ENCODE data around the gene TRAF3.
A peak's percentile ranks its signal among the peaks of the same experiment; 100 is the strongest.

Gene TRAF3

DNA sequence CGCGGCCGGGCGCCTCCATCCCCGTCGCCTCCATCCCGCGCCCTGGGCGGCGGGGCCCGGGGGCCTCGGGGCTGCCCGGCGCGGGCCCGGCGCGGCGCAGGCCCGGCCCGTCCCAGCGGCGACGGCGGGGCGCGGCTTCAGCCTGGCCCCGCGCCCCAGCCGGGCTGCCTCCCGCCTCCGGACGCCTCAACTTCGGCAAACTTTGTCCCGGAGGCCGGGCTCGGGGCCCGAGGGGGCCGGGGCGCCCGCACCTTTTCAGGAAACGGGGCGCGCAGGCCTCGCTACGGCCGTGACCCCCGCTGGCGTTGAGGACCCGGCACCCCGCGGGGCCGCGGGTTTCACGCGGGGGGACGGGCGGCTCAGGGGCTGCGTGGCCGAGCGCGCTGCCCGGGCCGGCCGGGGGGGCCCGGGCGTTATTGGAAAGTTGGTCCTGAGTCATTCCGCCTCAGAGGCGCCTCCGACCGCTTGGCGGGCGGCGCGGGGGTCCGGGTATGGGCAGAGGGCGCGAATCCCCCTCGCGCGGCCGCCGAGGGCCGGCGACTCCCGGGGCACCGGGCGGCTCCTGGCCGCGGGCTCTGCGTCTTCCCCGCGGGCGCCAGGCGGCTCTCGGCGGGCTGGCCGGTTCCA, 575 bp downstream of the TRAF3 start:
- DNase-seq (ENCODE audit: low read depth) = no peak

DNA sequence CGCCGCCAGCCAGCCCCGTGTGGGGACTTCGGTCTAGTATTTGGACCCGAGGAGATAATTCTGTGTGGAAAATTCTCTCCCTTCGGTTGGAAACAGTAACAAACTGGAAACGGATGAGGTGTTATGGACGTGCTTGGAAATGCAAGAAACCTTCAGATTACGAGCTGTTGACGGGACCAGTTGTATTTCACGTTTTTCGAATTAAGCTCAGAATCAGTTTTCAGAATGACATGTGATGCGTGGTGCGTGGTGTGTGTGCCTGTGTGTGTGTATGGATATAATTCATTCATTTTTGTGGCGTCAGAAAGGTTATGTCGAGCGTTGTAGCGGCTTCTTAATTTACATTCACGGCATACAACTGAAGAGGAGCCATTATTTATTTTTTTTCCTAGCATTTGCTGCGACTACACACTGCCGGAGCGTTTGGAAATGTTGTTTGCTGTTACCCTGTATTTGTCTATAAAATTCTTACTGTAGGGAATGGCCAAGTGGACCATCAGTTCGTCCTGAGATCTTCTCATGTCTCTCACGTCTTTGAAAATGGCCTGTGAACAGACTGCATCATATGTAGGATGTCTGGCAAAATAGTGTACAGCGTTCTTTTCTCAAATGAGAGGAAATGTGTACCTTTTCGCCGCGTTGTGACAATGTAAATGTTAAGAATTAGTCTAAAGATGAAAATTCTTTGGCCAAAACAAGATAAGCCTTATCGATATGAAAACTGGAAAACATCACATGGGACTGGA, 1.3 kb downstream of the TRAF3 start:
- peak; percentile 43 for DNase-seq (ENCODE audit: low read depth)

DNA sequence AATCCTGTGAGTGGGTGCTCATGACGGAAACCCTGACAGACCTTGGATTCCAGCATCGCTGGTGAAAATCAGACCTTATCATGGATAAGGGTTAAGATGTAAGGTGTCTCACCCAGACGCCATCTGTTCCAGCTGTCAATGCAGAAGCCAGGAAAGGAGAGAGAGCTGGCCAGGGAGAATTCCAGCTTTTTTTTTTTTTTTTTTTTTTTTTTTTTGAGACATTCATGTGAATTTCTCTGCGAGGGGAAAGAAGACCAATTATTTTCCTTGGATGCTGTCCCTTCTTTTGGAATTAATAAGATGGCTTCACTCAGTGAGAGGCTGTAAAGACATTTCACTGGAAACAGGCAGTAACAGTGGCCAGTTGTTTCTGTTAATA, 1.8 kb downstream of the TRAF3 start:
- DNase-seq (ENCODE audit: low read depth) = no peak

DNA sequence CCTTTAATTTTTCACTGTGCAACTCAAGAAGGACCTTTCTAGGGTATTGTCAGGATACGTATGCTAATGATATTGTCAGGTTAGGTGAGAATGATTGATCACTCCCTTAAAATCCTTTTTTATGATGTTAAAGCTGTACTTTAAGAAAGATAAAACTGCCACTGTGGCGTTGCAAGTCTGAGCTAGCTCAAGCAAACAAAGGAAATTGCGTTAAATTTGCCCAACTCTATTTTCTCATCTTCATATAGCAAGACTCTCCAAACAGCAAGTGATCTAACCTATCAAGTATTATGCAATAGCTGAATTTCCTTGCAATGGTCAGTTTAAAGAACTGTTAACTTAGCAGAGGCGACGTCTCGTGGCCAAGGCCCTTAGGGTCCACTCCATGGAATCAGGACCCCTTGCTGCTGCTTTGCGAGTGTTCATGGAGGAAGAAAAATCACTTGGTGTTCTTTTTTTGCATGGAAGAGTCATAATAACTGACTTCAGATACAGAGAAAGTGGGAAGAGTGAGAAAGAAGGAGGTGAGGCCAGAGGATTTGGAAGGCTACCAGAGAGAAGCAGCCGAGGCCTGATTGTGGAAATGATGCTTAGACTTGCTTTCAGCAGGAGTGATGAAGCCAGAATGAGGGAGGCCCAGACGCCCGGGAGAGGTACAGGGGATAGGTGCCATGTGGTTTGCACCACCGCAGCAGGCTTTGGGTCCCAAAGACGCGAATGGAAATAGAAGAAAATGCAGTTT, 2.5 kb downstream of the TRAF3 start:
- DNase-seq (ENCODE audit: low read depth) = no peak

DNA sequence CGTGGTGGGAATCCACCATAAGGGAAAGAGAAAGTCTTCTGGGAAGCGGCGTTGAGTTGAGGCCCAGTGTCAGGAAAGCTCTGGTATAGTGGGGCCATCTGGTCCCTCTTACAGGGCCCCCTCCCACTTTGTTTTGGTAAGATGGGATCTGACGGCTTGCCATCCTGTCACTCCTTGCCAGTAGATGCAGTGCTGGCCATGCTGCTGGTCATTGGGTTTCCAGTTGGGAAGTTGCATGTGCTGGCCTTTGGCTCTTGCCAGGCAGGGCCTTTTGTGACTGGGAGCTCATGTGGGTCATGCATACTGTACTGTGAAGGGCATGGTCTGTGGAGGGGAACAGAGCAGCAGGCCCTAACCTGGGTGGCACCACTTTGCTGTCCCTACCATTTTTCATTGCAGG, 3.8 kb downstream of the TRAF3 start:
- DNase-seq (ENCODE audit: low read depth) = no peak

DNA sequence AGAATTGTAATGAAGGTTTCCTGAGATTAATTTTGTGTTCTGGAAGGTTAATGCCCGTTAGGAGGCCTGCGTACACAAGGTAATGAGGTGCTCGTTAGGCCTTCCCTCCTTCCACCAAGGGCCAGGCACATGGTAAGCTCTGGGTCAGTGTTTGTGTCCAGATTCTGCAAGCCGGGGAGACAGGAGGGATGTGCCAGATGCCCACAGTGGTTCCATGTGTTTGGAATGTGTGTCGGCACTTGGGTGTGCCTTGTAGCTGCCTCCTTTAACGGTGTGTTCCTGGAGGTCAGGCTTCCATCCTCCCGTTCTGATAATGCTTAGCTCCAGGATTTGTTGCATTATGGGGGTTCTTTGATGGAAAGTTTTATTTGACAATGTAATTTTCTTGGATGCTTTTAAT, 5.7 kb downstream of the TRAF3 start:
- DNase-seq (ENCODE audit: low read depth) = no peak

DNA sequence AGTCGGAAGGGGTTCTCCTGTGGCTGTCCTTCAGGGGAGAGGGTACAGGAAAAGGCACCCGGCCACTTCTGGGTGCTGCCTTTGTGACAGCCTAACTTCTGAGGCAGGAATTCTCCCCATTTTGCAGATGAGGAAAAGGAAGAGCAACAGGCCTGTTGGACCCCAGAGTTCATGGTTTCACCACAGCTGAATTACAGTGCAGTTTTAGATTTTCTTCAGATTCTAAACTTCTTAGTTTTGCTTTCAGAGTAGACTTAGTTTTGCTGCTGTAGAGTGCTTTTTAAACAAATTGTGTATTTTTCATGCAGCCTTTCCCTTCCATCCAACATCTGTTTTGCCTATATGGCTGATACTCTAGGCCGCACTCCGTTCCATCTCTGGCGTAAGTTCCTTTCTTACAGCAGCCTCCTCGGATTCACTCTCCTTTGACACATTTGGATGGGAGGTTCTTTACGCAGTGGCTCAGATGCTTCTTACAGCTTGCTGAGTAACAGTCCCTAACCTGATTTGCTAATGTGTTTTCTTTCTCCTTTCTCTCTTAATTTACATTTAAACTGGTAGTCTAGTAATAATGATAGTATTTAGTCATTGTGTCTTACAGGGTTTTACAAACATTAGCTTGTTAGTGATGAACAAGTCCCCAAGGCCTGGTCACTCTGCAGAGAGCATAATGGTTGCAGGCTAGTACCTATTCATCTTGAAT, 7.8 kb downstream of the TRAF3 start:
- DNase-seq (ENCODE audit: low read depth) = no peak

DNA sequence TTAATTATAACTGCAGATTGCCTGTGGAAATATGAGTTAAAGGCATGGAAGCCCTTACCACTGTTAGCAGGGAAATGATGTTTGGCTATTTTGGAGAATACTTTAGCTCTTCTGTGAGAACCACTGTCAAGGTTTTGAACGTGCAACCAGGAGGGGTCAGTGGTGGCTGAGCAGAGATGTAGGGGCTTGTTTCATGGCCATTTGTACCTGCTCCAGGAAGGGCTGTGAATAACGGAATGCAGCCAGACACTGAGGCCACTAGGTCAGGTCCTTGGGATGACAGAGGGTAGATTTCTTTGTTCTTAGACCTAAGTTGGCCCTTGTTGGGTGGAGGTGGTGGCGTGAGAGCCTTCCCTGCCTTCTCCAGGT, 8.3 kb downstream of the TRAF3 start:
- DNase-seq (ENCODE audit: low read depth) = no peak

DNA sequence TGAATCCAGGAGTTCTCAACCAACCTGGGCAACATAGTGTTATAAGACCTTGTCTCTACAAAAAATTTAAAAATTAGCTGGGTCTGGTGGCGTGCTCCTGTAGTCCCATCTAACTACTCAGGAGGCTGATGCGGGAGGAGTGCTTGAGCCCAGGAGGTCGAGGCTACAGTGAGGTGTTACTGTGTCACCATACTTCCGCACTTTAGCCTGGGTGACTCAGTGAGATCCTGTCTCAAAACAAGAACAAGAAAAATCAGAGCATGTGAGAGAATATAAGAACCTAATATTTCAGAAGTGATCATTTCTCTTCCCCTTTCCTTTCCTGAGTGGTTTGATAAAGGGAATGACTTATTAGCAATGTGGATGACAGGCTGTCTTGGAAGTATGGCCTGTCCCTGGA, 9.5 kb downstream of the TRAF3 start:
- no peak for DNase-seq (ENCODE audit: low read depth)

DNA sequence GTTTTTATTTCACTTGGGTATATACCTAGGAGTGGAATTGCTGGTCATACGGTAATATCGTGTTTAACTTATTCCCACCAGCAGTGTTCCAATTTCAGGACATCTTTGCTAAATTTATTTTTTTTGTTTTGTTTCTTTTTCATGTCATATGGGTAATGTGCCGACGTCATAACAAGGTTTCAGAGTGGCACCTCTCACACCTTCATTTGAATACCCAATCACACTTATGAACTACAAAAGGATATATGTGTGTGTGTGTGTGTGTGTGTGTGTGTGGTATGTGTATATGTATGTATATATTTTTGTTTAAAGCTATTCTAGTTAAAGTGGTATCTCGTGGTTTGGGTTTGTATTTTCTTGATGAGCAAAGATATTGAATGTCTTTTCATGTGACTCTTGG, 12.1 kb downstream of the TRAF3 start:
- DNase-seq (ENCODE audit: low read depth) = no peak

DNA sequence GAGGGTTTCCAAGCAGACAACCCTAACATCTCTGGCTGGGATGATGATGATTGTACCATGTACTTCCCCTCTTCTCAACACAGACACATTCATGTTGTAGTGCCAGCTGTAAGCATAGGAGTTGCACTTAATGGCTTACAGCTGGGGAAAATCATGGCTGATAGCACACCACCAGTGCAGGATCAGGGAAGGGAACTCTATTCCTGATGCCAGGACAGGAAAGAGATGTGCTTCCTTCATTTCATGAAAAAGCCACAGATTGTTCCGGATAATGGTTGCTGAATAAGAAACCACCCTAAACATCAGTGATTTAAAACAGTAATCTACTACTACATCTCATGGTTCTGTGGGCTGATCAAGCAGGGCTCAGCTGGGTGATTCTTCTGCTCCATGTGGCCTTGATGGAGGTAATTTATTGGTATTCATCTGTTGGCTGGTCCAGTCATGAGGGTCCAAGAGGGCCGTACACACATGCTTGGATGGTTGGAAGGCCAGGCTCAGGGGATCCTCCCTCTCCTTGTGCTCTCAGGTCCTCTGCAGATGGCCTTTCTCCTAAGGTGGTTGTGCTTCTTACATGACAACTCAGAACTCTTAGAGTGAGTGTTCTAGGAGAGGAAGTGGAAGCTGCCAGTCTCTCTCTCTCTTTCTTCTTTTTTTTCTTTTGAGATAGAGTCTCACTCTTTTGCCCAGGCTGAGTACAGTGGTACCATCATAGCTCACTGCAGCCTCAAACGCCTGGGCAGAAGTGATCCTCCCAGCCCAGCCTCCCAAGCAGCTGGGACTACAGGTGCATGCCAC, 16.5 kb downstream of the TRAF3 start:
- no peak for DNase-seq (ENCODE audit: low read depth)

DNA sequence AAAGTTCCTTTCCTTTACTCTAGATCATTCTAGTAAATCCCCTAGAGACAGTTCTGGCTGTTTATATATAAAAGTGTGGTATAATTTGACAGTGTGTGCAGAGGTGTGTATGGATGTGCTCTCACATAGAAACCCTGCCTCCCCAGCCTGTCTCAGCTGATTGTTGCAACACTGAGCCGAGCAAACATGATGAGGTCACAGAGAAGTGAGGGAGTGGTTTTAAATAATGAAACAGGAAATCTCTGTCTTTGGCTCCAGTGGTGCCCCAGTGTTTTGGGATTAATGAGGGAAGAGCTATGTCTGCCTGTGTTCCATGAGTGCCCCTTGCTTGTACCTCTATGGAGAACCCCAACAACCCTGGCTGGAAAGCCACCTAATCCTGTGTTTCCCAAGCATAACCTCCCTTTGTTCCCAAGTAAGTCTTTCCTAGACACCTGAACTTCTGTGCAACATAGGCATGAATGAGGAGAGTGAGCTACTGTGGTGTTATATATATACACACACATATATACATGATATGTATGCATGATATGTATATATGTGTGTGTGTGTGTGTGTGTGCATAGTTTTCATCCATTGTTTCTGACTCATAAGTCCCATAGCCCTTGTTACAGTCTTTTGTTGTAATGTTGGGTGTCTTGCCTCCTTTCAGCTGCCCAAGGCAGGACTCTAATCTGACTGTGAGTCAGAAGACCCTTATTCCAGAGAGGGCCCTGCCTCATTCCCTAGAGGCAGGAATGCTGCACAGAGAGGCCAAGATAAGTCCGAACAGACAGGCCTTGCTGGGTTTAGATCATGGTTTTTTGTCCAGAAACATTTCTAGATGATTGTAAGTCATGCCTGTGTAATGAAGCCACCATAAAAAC, 18.0 kb downstream of the TRAF3 start:
- DNase-seq (ENCODE audit: low read depth) = peak; percentile 95

DNA sequence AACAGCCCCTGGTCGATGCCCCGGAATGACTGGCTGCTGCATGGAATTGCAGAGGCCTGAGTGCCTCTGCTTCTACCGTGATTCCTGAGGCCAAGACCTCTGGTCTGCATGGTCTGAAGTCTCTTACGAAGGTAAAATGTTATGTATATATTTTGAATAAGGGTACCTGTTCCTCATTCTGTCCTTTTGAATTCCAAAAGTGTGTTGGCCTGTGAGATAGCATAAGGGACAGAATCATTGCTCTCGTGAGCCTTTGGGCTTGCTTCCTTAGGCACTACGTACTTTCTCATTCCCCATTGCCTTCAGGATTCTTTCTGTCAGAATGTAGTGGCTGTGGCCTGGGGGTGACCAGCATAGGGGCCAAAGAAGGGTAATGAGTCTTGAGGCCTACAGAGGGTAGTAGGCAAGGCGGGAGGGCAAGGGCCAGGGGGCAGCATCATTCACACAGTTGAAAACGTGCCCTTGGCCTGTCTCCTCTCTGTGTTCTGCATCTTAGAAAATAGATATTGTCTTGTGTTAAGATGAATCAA, 19.5 kb downstream of the TRAF3 start:
- no peak for DNase-seq (ENCODE audit: low read depth)

DNA sequence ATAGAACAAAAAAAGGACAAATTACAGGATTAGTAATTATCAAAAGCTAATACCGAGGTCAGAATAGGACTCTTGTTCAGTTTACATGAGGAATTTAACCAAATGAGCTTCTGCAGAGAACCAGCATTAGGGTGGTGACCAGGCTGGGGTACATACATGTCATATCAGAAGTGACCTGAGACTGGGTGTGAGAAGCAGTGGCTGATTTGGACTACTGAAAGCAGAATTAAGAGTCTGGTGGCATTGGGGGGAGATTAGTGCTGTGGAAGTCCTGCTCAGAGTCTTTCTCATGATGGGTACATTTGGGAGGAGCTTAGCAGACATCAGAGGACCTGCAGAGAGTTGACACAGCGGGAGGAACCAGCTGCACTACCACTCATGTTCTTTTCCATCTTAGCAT, 21.7 kb downstream of the TRAF3 start:
- DNase-seq (ENCODE audit: low read depth) = no peak

DNA sequence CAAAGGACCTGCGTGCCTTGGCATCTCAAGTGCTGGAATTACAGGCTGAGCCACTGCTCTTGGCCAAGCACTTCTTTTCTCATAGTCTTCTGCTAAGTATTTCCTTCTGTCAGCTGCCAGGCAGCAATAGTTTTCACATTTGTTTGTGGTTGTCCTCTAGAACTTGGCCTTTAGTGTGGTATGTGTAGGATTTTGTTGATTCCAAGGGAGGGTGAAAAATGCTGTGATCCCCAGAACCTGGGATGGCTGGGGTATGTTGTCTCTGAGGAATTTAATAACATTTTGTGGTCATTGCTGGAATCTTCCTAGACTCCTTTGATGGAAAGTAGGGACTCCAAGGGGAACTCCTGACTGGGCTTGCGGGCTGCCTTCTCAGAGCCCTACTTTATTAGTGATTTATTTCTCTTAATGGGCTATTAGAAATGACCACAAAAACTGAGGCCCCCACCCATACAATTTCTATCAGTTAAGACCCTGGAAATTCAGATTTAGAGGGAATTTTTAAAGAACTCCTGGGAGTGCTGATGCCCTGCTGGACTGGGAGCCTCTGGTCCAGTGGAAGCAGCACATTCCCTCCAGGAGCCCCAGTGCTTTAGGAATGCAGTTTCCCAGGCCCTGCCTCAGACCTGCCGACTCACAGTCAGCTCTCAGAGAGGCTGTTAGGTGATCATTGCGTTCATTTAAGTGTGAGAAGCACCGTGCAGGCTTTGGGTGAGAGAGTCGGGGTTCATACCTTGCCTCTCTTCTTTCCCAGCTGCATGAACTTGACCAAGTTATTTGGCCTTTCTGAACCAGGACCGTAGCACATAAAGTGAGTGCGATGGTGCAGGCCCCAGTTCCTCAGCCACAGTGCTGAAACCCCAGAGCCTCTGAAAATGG, 22.7 kb downstream of the TRAF3 start:
- peak; percentile 98 for DNase-seq (ENCODE audit: low read depth)

DNA sequence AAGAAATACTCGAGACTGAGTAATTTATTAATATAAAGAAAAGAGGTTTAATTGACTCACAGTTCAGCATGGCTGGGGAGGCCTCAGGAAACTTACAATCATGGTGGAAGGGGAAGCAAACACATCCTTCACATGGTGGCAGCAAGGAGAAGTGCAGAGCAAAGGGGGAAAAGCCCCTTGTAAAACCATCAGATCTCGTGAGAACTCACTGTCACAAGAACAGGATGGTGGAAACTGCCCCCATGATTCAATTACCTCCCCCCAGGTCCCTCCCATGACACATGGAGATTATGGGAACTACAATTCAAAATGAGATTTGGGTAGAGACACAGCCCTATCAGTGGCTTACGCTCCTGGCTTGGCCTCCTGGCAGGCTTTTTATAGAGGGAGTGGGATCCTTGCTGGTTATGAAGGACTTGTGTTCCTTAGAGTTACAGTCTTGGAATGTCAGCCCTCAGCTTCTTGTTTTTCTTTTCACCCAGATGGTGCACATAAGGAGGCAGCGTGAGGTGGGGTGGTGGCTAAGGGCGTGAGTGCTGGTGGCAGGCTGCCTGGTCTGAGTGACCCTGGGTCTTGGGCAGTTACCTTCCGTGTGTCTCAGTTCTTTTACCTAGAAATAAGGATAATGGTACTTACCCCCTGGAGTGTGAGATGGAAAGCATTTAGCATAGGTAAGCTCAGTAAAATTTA, 25.7 kb downstream of the TRAF3 start:
- DNase-seq (ENCODE audit: low read depth) = no peak

DNA sequence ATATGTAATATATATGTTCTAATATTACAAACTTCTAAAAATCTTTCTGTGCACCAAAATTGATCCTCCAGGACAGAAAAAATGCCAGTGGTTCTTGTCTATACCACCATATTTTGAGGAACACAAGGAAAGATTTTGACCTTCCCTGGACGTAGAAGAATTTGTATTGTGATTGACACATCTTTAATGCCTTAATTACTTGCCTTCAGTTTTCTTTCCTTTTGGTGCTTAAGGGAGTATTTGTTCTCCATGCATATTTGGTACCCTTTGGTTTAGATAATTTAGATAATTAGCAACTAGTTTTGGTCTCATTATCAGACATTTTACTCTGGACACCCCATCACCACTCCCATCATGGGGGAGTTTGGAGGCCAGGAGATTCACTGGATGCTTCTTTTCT, 27.6 kb downstream of the TRAF3 start:
- no peak for DNase-seq (ENCODE audit: low read depth)

DNA sequence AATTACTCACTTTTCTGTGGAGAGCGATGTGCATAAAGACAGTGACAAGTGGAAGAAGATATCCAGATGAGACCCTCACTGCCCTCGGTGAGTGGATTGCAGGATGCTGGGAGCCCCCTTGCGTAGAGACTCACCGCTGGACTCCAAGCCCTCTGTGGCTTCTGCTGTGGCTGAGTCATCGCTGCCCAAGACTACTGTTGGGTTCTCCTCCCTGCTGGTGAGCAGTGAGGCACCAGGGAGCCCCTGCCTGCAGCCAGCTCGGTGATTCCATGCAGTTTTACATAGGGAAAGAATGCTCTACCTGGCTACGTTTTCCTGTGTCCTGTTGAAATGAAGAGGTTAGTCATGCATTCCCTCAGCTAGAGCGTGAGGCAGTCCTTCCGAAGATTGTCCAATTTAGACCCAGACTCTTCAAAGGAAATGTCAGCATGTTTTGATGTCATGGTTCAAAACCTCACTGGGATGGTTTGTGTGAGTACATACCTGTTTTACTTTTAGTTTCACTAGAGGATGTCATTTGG, 28.2 kb downstream of the TRAF3 start:
- peak; percentile 79 for DNase-seq (ENCODE audit: low read depth)

DNA sequence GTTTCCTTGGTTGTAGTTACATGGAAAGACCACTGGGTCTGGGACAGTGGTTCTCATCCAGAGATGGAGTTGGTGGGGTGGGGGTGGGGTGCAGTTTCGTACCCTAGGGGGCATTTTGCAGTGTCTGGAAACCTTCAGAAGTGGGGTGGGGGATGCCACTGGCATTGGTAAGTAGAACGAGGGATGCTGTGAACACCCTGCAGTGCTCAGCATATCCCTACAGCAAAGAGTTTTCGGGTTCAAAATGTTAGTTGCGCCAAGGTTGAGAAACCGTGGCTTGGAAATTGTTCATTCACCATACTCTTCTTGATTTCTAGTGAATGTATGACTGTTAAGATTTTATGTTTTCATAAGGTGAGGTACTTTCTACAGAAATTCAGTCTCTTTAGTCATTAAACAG, 28.7 kb downstream of the TRAF3 start:
- no peak for DNase-seq (ENCODE audit: low read depth)
